ENCODE measurements around the gene FOXQ1. TPM values are rescaled to one million over a fixed set of nuclear protein-coding genes. Genes with fewer than 3 reads are reported as not detected.

Gene FOXQ1
- total RNA-seq, 3 donors from 2014 or later: 0.16 to 1.5 TPM; not detected in 1

DNA sequence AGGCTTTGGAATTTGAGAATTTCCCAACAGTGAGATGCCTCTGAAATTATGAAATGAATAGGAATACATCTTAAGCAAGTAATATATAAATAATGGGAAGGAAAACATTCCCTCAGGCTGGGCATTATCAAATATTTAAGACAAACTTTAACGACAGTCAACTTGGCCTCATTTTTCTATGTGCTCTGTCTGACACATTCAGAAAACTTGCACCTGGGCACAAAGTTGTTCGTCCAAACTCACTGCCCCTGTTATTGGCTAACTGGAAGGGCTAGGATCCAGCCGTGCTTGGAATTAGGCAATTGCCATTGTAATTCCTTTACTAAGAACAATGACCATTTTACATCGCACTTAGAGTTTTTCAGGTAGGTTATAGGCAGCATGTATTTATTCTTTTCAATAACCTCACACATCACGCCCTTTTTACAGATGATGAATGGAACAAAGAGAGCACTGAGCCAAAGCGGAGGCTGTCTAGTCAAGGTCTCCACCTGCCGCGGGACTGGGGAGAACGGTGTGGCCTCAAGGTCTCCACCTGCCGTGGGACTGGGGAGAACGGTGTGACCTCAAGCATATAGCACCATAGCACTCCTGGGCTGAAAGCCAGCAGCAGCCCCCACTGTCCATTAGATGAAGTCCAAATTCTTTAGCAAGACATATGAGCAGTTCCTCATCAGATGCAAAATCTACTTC, 40.7 kb upstream of the FOXQ1 start:
- no peaks in the 10 kb centered on the region for H3K4me1 ChIP-seq
- TF ChIP-seq POLR2A (IDR thresholded peaks at IDR 0.05) (no peak), CTCF (IDR thresholded peaks at IDR 0.05) (no peak), POLR2AphosphoS5 (IDR thresholded peaks at IDR 0.05) (no peak)

GRCh38 chr6:1278061-1278720, 33.7 kb upstream of the FOXQ1 start:
- no peaks in the 10 kb centered on the region for H3K4me1 ChIP-seq
- intact Hi-C loops (cut with DNase I; ENCODE audit: low total_unique reads): no loop called here
- TF ChIP-seq POLR2A (IDR thresholded peaks at IDR 0.05) (no peak), CTCF (IDR thresholded peaks at IDR 0.05) (no peak), POLR2AphosphoS5 (IDR thresholded peaks at IDR 0.05) (no peak)
- H3K36me3 ChIP-seq: no peaks in the 10 kb centered on the region
- no peak for DNase-seq (ENCODE audit: low spot score in 2 of 2)
- H3K27ac ChIP-seq: no peak overlapping the region
- H3K9me3 ChIP-seq: no peaks in the 10 kb centered on the region
- H3K4me3 ChIP-seq: no peak overlapping the region
- H3K27me3 ChIP-seq: peaks cover 0 to 3% of the 10 kb centered on the region in 2 donors

More for the DNA sequence above, 40.7 kb upstream of the FOXQ1 start:
- intact Hi-C loops (cut with DNase I; ENCODE audit: low total_unique reads): no loop called here
- no peaks in the 10 kb centered on the region for H3K27me3 ChIP-seq
- no peak for DNase-seq (ENCODE audit: low spot score in 2 of 2)
- no peak overlapping the region for H3K4me3 ChIP-seq
- H3K9me3 ChIP-seq: peaks cover 0 to 17% of the 10 kb centered on the region in 2 donors
- H3K36me3 ChIP-seq: no peaks in the 10 kb centered on the region
- H3K27ac ChIP-seq: no peak overlapping the region

- Histone ChIP-seq H3K27me3 (peaks cover 0 to 3% of the 10 kb centered on the region in 2 donors), H3K9me3 (no peaks in the 10 kb centered on the region), H3K4me3 (no peak overlapping the region), H3K36me3 (no peaks in the 10 kb centered on the region), H3K27ac (no peak overlapping the region), H3K4me1 (no peaks in the 10 kb centered on the region)
- no peak for TF ChIP-seq CTCF (IDR thresholded peaks at IDR 0.05)
- no peak for TF ChIP-seq POLR2AphosphoS5 (IDR thresholded peaks at IDR 0.05)
- no peak for TF ChIP-seq POLR2A (IDR thresholded peaks at IDR 0.05)
- no peak for DNase-seq (ENCODE audit: low spot score in 2 of 2)
- intact Hi-C loops (cut with DNase I; ENCODE audit: low total_unique reads): no loop called here
These were observed 32.8 kb upstream of the FOXQ1 start for GRCh38 chr6:1279065-1279464.

- no peak for TF ChIP-seq POLR2A (IDR thresholded peaks at IDR 0.05)
- DNase-seq (ENCODE audit: low spot score in 2 of 2): no peak
- no peaks in the 10 kb centered on the region for H3K4me1 ChIP-seq
- intact Hi-C loops (cut with DNase I; ENCODE audit: low total_unique reads): no loop called here
- H3K27me3 ChIP-seq: peaks cover 0 to 3% of the 10 kb centered on the region in 2 donors
- H3K27ac ChIP-seq: no peak overlapping the region
- H3K9me3 ChIP-seq: no peaks in the 10 kb centered on the region
- H3K36me3 ChIP-seq: no peaks in the 10 kb centered on the region
- no peak overlapping the region for H3K4me3 ChIP-seq
These were observed 31.1 kb upstream of the FOXQ1 start for GRCh38 chr6:1280666-1281300.

- H3K4me1 ChIP-seq: no peaks in the 10 kb centered on the region
- H3K4me3 ChIP-seq: no peak overlapping the region
- no peaks in the 10 kb centered on the region for H3K36me3 ChIP-seq
- no peak for DNase-seq (ENCODE audit: low spot score in 2 of 2)
- H3K27me3 ChIP-seq: peaks cover 0 to 3% of the 10 kb centered on the region in 2 donors
- TF ChIP-seq POLR2AphosphoS5 (IDR thresholded peaks at IDR 0.05): no peak
- TF ChIP-seq CTCF (IDR thresholded peaks at IDR 0.05): no peak
- TF ChIP-seq POLR2A (IDR thresholded peaks at IDR 0.05): no peak
- no peaks in the 10 kb centered on the region for H3K9me3 ChIP-seq
- no peak overlapping the region for H3K27ac ChIP-seq
- intact Hi-C loops (cut with DNase I; ENCODE audit: low total_unique reads): no loop called here
These were observed 30.2 kb upstream of the FOXQ1 start for GRCh38 chr6:1281746-1282145.
